CD1c-positive myeloid dendritic cell (primary cell): ENCODE results near the gene ATAD3C.
A peak's percentile ranks its signal among the peaks of the same experiment; 100 is the strongest.
"Not testable (repeated sequence)": the region's sequence is repeated elsewhere in the genome, so short reads cannot be mapped to it uniquely, and the experiment has no call there.

Source experiments
- DNase-seq: peaks from one replicate; pipeline ENCODE4 v3.0.0-alpha.2; 2016; ENCODE audit errors: extremely low spot score

ATAD3C gene

DNA sequence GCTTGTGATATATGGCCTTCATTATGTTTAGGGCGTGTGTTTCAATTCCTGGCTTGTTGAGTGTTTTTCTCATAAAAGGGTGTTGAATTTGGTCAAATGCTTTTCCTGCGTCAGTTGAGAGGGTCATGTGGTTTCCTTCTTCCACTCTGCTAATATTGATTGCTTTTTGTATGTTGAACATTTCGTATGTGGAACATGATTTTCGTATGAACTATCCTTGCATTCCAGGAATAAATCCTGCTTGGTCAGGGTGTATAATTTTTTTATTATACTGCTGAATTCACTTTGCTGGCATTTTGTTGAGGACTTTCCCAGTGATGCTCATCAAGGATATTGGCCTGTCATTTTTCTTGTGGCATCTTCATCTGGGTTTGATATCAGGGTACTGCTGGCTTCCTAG is 57.8 kb downstream of the ATAD3C start:
- no peak for DNase-seq

DNA sequence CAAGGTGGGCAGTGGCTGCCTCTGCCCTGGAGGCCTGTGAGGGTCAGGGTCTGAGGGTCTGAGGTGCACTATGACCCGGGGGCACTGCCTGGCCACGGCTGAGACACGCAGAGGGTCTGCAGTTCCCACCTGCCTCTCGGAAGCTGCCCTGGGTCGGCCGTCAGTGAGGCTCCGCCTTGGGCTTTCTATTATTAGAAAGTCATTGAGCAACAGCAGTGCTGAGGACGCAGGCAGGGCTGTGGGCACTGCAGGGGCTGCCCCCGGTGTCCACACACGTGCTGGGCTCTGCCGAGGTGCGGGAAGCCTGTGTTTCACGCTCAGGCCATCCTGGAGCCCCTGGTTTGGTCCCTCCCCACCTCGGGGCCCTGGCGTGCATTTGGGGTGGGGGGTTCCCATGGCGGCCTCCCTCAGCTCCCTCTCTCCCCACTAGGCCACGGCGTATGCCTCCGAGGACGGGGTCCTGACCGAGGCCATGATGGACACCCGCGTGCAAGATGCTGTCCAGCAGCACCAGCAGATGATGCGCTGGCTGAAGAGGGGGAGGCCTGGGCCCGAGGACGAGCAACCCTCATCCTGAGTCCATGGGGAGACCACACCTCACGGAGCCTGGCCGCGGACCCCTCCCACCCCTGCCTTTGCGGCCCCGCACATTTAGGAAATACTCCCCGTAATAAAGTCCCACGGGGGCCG is 59.4 kb downstream of the ATAD3C start:
- not testable (repeated sequence) for DNase-seq

- DNase-seq = not testable (repeated sequence)
These were observed 60.0 kb downstream of the ATAD3C start for GRCh38 chr1:1509465-1509850.

DNA sequence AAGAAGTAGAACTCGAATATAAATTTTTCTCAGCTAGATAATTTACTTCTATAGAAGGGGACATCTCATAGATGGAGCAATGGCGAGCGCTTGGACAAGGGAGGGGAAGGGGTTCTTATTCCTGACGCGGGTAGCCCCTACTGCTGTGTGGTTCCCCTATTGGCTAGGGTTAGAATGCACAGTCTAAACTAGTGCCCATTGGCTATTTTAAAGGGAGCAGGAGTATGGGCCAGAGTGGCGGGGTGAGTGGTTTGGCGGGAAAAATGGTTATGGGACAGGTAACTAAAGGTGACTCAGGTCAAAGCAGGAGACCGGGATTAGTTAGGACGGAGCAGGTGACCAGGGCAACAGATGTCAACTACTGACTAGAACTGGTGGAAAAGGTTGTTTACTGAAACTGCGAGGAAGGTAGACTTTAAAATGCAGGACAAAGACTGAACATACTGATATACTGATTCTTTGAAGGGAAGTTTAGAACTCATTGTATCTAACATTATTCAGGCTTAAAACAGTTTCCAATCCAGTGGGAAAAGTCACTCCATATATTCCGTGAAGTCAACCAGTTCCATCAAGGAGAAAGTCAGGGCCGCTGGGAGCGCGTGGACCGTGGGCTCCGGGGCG is 61.5 kb downstream of the ATAD3C start:
- DNase-seq = peak; percentile 1

GRCh38 chr1:1511533-1512285 is 62.2 kb downstream of the ATAD3C start, which contains the start of gene ATAD3A:
Gene ATAD3A, plus strand, starts transcription at chr1:1512162. Its CDS starts 107 bp downstream, at chr1:1512269.
- DNase-seq = peak; percentile 99

DNA sequence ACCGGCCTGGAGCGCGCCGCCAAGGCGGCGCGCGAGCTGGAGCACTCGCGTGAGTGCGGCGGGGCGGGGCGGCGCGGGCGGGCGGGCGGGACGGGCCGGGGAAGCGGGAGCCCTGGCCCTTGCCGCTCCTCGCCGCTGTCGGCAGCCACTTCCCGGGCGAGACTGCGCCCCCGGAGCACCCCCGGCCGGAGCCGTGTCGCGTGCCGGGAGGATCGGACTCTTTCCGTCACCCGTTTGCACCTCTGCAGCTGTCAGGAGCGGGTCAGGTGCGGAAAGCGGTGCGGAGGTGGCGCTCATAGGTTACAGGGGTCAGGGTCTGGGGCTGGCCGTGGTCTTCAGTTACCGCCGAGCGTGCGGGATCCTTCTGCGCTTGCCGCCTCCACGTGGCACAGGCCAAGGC is 62.9 kb downstream of the ATAD3C start:
- peak; percentile 27 for DNase-seq

- not testable (repeated sequence) for DNase-seq
These were observed 64.2 kb downstream of the ATAD3C start for GRCh38 chr1:1513675-1514074.

DNA sequence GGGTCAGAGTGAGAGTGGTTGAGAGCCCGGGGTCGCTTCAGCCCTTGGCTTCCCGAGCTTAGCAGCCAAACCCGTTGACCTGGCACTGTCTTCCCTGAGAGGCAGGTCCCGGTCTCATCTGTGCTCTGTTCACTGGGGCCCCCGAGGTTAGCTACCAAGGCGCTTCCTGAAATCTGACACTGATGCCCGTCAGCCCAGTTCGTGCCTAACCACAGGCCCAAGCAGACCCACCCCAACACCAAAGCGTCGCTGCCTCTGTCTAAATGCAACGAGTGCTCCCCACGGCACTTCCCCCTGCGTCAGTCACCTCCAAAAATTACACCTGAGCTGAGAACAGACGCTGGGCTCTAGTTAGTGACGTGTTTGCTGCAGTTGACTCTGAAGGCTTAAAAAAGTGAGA is 64.9 kb downstream of the ATAD3C start:
- not testable (repeated sequence) for DNase-seq

DNA sequence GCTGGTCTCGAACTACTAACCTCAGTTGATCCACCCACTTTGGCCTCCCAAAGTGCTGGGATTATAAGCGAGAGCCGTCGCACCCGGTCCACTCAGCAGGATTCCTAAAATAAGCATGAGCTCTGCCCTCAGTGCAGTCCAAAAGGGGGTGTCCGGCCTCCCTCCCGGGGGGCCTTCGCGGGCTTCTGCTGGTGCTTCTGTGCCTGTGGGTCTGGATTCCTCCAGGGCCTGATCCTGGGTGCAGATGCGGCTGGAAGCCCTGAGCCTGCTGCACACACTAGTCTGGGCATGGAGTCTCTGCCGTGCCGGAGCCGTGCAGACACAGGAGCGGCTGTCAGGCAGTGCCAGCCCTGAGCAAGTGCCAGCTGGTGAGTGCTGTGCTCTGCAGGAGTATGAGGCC is 67.4 kb downstream of the ATAD3C start:
- DNase-seq = not testable (repeated sequence)

DNA sequence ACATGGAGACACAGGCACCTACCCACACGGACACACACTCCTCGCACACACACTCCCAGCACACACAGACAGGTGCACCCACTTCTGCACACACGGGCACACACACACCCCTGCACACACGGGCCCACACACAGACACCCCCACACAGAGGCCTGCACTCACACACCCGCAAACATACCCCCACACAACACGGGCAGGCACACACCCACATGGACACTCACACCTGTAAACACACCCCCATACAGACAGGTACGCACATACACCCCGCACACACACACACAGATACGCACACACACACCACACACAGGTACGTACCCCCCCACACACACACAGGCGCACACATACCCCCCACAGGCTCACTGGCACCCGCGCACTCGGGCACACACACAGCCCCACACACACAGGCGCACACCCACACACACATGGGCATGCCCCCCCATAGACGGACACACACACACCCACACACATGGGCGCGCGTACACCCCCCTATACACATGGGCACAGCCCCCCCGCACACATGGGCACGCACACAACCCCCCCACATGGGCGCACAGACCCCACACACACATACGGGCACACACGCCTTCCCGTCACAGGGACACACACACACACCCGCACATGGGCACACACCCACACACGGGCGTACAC is 68.6 kb downstream of the ATAD3C start:
- no peak for DNase-seq

- not testable (repeated sequence) for DNase-seq
These were observed 69.1 kb downstream of the ATAD3C start for GRCh38 chr1:1518621-1519007.
